ENCODE results near the gene UGT1A9.

Gene UGT1A9

DNA sequence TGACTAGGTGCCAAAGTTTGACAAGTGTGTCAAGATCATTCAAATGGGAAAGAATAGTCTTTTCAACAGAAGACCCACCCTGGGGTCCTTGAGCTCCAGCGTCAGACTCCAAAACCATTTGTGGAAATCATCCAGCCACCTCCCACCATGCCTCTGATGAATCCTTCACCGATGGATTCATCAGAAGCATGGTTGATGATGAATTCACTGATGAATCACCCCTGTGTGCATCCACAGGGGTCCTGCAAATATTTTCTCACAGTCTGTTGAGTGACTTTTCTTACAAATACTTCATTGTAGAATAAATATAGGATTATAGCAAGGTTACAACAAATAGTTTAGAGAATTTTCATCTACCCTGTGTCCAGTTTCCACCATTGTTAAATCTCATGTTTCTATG lies 4.3 kb downstream of the UGT1A9 start:
- H2AFZ ChIP-seq (ENCODE audit: low read length): no peak overlapping the region
- H3F3A ChIP-seq (ENCODE audit: insufficient read depth, low read length): no peaks in the 10 kb centered on the region
- H3K4me1 ChIP-seq (ENCODE audit: low read length): no peaks in the 10 kb centered on the region
- no peak overlapping the region for H3K4me3 ChIP-seq (ENCODE audit: low read length)
- H3K9me3 ChIP-seq (replicated peaks; ENCODE audit: insufficient read depth, low read length): no peaks in the 10 kb centered on the region
- DNase-seq: no peak
- H3K9ac ChIP-seq (ENCODE audit: low read length): no peak overlapping the region
- H4K20me1 ChIP-seq (ENCODE audit: insufficient read depth, low read length): no peaks in the 10 kb centered on the region
- H3K79me2 ChIP-seq (ENCODE audit: low read length): no peaks in the 10 kb centered on the region
- H3K36me3 ChIP-seq (replicated peaks; ENCODE audit: insufficient read depth, low read length): no peaks in the 10 kb centered on the region
- no peak overlapping the region for H3K27ac ChIP-seq (ENCODE audit: low read length)
- H3K4me2 ChIP-seq (ENCODE audit: low read depth, low read length): no peak overlapping the region
- no peaks in the 10 kb centered on the region for H3K9me2 ChIP-seq (replicated peaks; ENCODE audit: insufficient read depth, low read length)
- H3K27me3 ChIP-seq (replicated peaks; ENCODE audit: insufficient read depth, low read length): no peaks in the 10 kb centered on the region
- no peak for TF ChIP-seq EZH2phosphoT487 (IDR thresholded peaks at IDR 0.05; ENCODE audit: low read length)
- TF ChIP-seq EZH2 (optimal IDR thresholded peaks at IDR 0.05; ENCODE audit: low read depth, low read length): no peak
- no peak for TF ChIP-seq CTCF (IDR thresholded peaks at IDR 0.05; ENCODE audit: low read length)

DNA sequence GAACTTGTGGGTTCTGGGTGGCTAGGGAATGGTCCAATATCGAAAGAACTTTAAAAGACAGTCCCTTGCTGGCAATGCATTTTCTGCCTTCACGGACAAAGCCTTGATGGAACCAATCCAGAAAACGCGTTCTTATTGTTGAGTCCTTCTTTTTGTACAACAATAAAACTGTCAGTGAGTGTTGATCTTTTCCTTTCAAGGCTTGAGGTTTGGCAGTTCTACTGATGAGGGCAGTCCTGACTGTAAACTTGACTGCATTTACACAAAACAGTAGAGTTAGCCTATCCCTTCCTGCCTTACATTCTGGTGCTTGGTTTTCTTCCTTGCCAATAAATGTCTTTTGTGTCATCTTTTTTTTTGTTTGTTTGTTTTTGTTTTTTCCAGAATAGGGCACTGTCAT lies 7.5 kb downstream of the UGT1A9 start:
- no peaks in the 10 kb centered on the region for H3F3A ChIP-seq (ENCODE audit: insufficient read depth, low read length)
- H3K9me2 ChIP-seq (replicated peaks; ENCODE audit: insufficient read depth, low read length): no peaks in the 10 kb centered on the region

GRCh38 chr2:233680361-233681045 lies 8.8 kb downstream of the UGT1A9 start:
- Histone ChIP-seq H3K9me3 (replicated peaks; ENCODE audit: insufficient read depth, low read length) (no peaks in the 10 kb centered on the region), H3K4me1 (ENCODE audit: low read length) (0 out of 2 replicates have a peak, but pooled peaks cover 5% of the 10 kb centered on the region), H3K27me3 (replicated peaks; ENCODE audit: insufficient read depth, low read length) (no peaks in the 10 kb centered on the region), H3K27ac (ENCODE audit: low read length) (no peak overlapping the region), H3K79me2 (ENCODE audit: low read length) (no peaks in the 10 kb centered on the region), H3K36me3 (replicated peaks; ENCODE audit: insufficient read depth, low read length) (no peaks in the 10 kb centered on the region), H3K4me2 (ENCODE audit: low read depth, low read length) (no peak overlapping the region), H3F3A (ENCODE audit: insufficient read depth, low read length) (no peaks in the 10 kb centered on the region), H4K20me1 (ENCODE audit: insufficient read depth, low read length) (no peaks in the 10 kb centered on the region), H3K9me2 (replicated peaks; ENCODE audit: insufficient read depth, low read length) (no peaks in the 10 kb centered on the region), H3K9ac (ENCODE audit: low read length) (no peak overlapping the region), H2AFZ (ENCODE audit: low read length) (no peak overlapping the region), H3K4me3 (ENCODE audit: low read length) (no peak overlapping the region)
- DNase-seq: no peak
- TF ChIP-seq EZH2 (optimal IDR thresholded peaks at IDR 0.05; ENCODE audit: low read depth, low read length) (no peak), EZH2phosphoT487 (IDR thresholded peaks at IDR 0.05; ENCODE audit: low read length) (no peak), CTCF (IDR thresholded peaks at IDR 0.05; ENCODE audit: low read length) (no peak)

More for the DNA sequence above, 7.5 kb downstream of the UGT1A9 start:
- Histone ChIP-seq H3K9me3 (replicated peaks; ENCODE audit: insufficient read depth, low read length) (no peaks in the 10 kb centered on the region), H2AFZ (ENCODE audit: low read length) (no peak overlapping the region), H3K27me3 (replicated peaks; ENCODE audit: insufficient read depth, low read length) (no peaks in the 10 kb centered on the region), H3K27ac (ENCODE audit: low read length) (no peak overlapping the region), H3K36me3 (replicated peaks; ENCODE audit: insufficient read depth, low read length) (no peaks in the 10 kb centered on the region), H3K4me2 (ENCODE audit: low read depth, low read length) (no peak overlapping the region), H3K79me2 (ENCODE audit: low read length) (no peaks in the 10 kb centered on the region), H4K20me1 (ENCODE audit: insufficient read depth, low read length) (no peaks in the 10 kb centered on the region), H3K4me1 (ENCODE audit: low read length) (0 out of 2 replicates have a peak, but pooled peaks cover 5% of the 10 kb centered on the region), H3K4me3 (ENCODE audit: low read length) (no peak overlapping the region), H3K9ac (ENCODE audit: low read length) (no peak overlapping the region)
- TF ChIP-seq EZH2phosphoT487 (IDR thresholded peaks at IDR 0.05; ENCODE audit: low read length): no peak
- no peak for TF ChIP-seq EZH2 (optimal IDR thresholded peaks at IDR 0.05; ENCODE audit: low read depth, low read length)
- TF ChIP-seq CTCF (IDR thresholded peaks at IDR 0.05; ENCODE audit: low read length): no peak
- DNase-seq: no peak

Measured in MM.1S (cell line).